ENCODE data around the gene TLX1.

The TLX1 gene

GRCh38 chr10:101111547-101111946 is 19.6 kb upstream of the TLX1 start:
- no peak for DNase-seq (ENCODE audit: low spot score)
- no peak for FAIRE-seq

GRCh38 chr10:101112799-101113594 is 18.1 kb upstream of the TLX1 start:
- DNase-seq (ENCODE audit: low spot score): no peak
- FAIRE-seq: no peak

- FAIRE-seq (no peak), DNase-seq (ENCODE audit: low spot score) (no peak)
Observed at GRCh38 chr10:101113890-101114403, 17.2 kb upstream of the TLX1 start.

GRCh38 chr10:101114646-101115045 is 16.5 kb upstream of the TLX1 start:
- FAIRE-seq (no peak), DNase-seq (ENCODE audit: low spot score) (no peak)

GRCh38 chr10:101116754-101117153 is 14.3 kb upstream of the TLX1 start:
- FAIRE-seq: no peak
- no peak for DNase-seq (ENCODE audit: low spot score)

- FAIRE-seq (no peak), DNase-seq (ENCODE audit: low spot score) (no peak)
Observed at GRCh38 chr10:101118031-101118430, 13.1 kb upstream of the TLX1 start.

GRCh38 chr10:101120520-101120883 is 10.6 kb upstream of the TLX1 start:
- FAIRE-seq: no peak

GRCh38 chr10:101120884-101121653 is 10.0 kb upstream of the TLX1 start:
- no peak for FAIRE-seq
- DNase-seq (ENCODE audit: low spot score): no peak

More at GRCh38 chr10:101120520-101120883, 10.6 kb upstream of the TLX1 start:
- DNase-seq (ENCODE audit: low spot score): no peak

GRCh38 chr10:101121654-101122031 is 9.5 kb upstream of the TLX1 start:
- DNase-seq (ENCODE audit: low spot score) (no peak), FAIRE-seq (no peak)

- DNase-seq (ENCODE audit: low spot score) (no peak), FAIRE-seq (no peak)
Observed at GRCh38 chr10:101122270-101123084, 8.6 kb upstream of the TLX1 start.

- FAIRE-seq (no peak), DNase-seq (ENCODE audit: low spot score) (no peak)
Observed at GRCh38 chr10:101123085-101123814, 7.8 kb upstream of the TLX1 start.

GRCh38 chr10:101123815-101124617 is 7.1 kb upstream of the TLX1 start:
- DNase-seq (ENCODE audit: low spot score) (no peak), FAIRE-seq (no peak)

- no peak for DNase-seq (ENCODE audit: low spot score)
- no peak for FAIRE-seq
Observed at GRCh38 chr10:101124933-101125332, 6.2 kb upstream of the TLX1 start.

GRCh38 chr10:101126684-101127628 is 4.1 kb upstream of the TLX1 start:
- FAIRE-seq (no peak), DNase-seq (ENCODE audit: low spot score) (no peak)

- FAIRE-seq (no peak), DNase-seq (ENCODE audit: low spot score) (no peak)
Observed at GRCh38 chr10:101130141-101130540, 959 bp upstream of the TLX1 start.

GRCh38 chr10:101131962-101132635 is 999 bp downstream of the TLX1 start:
- DNase-seq (ENCODE audit: low spot score) (no peak), FAIRE-seq (no peak)

GRCh38 chr10:101132636-101133473 is 1.8 kb downstream of the TLX1 start:
- FAIRE-seq: no peak
- no peak for DNase-seq (ENCODE audit: low spot score)

Data from urothelium cell line (cell line).